D721Med (cell line): ENCODE data around the gene MGAT5B.

Experiments used
- DNase-seq: peaks from one replicate; pipeline ENCODE4 v3.0.0; 2011; ENCODE audit warnings: low spot score; ENCODE audit not compliant: insufficient read length
- FAIRE-seq: peaks from 2 replicates; lab custom pipeline; 2011; peaks lifted over from hg19 to GRCh38; lab: Jason Lieb, UNC
- TF ChIP-seq, protein P1 (sequence below): IDR thresholded peaks from 2 replicates; pipeline ENCODE4 v1.5.1; 2012; ENCODE audit warnings: mild to moderate bottlenecking, control low read depth; ENCODE audit not compliant: insufficient read depth; ENCODE audit errors: missing control alignments

The MGAT5B gene

DNA sequence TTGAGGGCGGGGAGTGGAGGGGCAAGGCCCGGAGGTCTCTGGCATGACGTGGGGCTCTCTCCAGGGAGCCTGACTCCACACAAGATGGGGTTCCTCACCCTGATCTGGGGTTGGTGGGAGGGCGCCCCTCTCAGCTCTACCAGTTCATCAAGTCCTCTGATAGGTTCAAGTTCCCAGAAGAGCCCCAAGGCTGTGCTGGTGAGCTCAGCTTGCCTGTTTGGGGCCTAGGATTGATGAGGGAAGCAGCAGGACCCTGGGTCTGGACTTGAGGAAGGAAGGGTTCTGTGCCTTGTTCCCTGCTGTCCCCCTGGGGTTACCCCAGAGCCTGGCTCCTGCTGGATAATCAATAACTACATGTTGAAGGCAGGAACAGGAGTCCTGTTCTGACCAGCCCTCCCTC is 3.5 kb downstream of the MGAT5B start:
- DNase-seq (no peak), FAIRE-seq (no peak)
- TF ChIP-seq, protein P1, sequence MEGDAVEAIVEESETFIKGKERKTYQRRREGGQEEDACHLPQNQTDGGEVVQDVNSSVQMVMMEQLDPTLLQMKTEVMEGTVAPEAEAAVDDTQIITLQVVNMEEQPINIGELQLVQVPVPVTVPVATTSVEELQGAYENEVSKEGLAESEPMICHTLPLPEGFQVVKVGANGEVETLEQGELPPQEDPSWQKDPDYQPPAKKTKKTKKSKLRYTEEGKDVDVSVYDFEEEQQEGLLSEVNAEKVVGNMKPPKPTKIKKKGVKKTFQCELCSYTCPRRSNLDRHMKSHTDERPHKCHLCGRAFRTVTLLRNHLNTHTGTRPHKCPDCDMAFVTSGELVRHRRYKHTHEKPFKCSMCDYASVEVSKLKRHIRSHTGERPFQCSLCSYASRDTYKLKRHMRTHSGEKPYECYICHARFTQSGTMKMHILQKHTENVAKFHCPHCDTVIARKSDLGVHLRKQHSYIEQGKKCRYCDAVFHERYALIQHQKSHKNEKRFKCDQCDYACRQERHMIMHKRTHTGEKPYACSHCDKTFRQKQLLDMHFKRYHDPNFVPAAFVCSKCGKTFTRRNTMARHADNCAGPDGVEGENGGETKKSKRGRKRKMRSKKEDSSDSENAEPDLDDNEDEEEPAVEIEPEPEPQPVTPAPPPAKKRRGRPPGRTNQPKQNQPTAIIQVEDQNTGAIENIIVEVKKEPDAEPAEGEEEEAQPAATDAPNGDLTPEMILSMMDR = no peak

DNA sequence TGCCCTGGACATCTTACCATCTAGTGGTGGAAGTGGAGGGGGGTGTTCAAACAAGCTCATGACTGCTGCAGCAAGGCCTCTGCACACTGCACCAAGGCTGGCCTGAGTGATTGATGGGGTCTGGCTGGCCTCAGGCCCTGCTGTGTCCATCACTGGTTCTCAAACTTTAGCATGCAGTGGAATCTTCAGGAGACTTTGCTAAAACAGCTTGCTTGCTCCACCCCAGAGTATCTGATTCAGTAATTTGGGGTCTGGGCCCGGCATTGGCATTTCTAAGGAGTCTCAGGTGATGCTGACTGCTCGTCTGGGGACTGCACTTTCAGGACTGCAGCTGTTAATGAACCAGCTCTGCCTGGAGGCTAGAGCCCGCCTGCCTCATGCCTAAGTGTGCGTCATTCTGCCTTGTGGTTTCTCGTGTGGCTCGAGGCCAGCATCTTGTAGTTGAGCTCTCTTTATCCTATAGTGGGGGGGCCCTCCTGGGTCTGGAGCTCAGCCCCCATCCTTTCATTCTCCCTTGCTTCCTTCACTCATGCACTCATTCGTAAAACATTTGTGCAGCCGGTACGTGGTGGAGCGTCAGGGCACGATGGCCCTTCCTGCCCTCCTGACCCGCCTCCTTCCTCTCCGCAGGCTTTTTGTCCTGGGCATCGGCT is 4.1 kb downstream of the MGAT5B start:
- DNase-seq (no peak), FAIRE-seq (no peak)
- TF ChIP-seq, protein P1 = no peak

DNA sequence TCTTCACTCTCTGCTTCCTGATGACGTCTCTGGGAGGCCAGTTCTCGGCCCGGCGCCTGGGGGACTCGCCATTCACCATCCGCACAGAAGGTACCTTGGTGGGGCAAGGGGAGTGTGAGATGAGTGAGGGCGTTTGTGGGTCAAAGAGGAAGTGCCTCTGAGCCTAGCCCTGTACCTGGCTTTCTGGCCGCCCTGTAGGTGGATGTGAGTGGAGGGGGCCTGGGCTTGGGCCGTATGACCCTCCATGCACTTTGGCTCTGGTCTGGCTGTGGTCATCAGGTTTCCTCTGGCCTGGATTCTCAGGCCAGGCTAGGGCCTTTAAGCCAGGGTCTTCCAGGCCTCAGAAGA is 4.6 kb downstream of the MGAT5B start:
- DNase-seq (no peak), FAIRE-seq (no peak)
- TF ChIP-seq, protein P1 = no peak

DNA sequence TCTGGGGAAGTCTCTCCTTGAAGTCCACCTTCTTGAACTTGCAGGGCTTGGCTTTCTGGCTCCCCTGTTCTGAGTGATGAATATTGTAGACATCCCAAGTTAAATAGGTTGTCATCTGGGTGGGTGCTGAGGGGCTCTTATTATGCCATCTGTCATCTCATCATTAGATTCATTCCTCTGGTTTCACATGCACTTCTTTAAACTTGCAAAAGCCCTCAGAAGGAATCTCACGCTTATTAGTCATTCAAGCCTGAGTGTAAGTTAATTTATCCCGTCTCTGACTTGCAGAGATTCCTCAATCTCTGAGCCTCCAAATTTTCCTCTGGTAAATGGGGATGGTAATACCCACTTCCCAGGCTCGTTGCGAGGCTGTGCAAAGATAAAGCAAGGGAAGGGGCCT is 5.7 kb downstream of the MGAT5B start:
- TF ChIP-seq, protein P1 = no peak
- no peak for DNase-seq
- no peak for FAIRE-seq

DNA sequence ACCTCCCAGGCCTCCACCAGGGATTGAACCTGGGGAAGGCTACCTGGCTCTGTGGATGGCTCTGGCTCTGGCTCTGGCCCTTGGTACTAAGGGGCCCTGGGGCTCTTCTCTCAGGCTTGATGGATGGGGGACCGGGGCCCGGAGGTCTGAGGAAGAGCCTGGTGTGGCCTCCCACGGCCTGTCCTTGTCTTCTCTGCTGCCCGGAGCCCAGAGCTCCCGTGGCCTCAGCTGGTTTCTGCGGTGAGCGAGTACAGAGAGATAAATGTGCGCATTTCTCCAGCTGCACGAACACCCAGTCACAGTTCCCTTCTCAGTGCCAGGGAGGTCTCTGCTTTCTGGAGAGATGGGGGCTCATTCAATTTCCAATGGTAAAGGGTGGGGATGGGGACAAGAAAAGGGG is 9.2 kb downstream of the MGAT5B start:
- no peak for DNase-seq
- TF ChIP-seq, protein P1 = no peak
- no peak for FAIRE-seq

DNA sequence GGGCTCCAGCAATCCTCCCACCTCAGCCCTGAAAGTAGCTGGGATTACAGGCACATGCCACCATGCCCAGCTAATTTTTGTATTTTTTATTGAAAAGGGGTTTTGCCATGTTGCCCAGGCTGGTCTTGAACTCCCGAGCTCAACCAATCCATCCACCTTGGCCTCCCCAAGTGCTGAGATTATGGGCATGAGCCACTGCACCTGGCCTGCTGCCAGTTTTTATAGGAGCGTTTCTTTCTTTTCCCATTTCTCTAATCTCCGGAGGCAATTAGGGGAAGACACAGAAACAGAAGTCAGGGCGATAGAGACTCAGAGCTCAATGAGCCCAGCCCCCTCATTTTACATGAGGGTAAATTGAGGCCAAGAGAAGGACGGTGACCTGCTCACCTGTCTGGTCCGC is 10.4 kb downstream of the MGAT5B start:
- FAIRE-seq (no peak), DNase-seq (no peak)
- TF ChIP-seq, protein P1 = no peak

DNA sequence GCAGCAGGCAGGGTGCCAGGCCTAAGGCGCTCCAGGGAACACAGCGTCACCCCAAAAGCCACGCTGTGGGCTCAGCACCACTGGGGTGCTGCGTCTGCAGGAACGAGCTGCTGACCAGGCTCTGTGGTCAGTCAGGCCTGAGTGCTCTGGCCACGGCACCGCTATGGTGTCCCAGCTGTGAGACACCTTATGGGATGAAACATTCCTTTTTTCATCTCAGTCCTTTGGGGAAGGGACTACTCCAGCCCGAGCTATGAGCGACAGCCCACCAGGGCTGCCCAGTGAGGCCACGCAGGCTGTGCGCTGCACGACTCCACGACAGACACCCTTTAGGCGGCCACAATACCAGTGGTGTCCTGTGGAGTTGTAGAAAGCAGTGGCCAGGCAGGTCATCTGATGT is 11.1 kb downstream of the MGAT5B start:
- no peak for FAIRE-seq
- TF ChIP-seq, protein P1 = no peak

More for the DNA sequence above, 11.1 kb downstream of the MGAT5B start:
- no peak for DNase-seq
